GM19452 (cell line): ENCODE data around the gene HBS1L.

Experiments used
- ATAC-seq: cut with Tn5 transposase; IDR thresholded peaks from one replicate; pipeline ENCODE4 v1.9.1; 2021; ENCODE audit not compliant: unreplicated experiment

The HBS1L gene

DNA sequence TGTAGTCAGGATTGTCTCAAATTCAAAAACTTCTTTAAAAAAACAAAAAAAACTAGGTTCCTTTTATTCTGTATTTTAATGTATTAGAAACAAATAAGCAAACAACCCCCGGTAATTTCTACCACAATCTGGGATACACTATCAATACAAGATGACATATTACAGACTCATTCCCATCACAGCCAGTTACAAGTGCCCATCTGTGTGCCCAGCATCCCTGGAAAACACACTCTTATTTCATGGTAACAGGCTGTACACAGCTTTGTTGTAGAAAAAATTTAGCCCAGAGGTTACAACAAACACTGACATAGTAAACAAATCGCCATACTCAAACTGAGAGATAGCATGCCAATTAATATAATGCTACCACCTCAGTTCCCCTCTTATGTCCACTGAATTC lies 16.3 kb downstream of the HBS1L start:
- ATAC-seq = no peak

DNA sequence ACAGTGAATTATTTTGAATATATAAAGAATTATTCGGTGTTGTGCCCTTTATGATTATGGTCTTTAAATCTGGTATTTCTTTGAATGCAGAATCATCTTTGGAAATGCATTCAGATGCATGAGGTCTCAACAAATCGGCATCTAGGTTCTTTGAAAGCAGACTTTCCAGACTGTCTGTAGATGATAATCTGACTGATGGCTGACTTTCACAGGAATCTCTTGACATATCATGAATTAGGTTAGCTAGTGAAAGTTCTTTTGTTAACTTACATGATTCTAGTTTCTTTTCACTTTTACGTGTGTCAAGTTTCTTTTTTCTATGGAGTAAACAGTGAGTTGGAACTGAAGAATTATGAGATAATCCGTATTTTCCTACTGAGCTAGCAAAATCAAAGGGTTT lies 17.1 kb downstream of the HBS1L start:
- no peak for ATAC-seq

DNA sequence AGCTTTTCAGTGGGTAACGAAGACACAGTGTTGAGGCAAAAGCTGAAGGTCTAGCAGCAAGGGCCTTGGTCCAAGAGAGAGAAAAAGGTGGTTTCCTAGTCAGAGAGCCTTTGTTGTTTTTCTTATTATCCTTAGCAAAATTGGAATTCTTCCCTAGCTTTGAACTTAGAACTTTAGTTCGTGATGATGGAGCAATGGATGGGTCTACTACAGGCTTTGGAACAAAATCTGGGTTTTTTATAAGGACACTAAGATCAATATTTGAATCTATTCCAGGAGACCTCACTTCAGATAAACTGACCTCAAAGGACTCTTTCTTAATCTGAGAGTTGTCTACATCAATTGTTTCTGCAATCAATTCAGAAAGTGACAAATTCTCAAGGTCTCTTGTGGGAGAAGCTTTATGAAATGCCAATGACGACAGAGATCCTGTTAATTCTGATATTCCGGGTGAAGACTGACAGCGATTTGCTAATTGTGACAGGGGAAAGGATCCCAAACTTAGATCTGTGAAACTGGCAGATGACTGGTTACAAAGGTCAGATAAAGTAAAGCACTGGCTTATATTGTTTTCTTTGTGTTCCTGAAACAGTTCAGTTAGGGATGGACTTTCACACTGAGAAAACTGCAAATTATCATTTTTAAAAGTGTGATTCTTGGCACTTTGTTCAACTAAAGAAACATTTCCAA lies 17.7 kb downstream of the HBS1L start:
- ATAC-seq = no peak

DNA sequence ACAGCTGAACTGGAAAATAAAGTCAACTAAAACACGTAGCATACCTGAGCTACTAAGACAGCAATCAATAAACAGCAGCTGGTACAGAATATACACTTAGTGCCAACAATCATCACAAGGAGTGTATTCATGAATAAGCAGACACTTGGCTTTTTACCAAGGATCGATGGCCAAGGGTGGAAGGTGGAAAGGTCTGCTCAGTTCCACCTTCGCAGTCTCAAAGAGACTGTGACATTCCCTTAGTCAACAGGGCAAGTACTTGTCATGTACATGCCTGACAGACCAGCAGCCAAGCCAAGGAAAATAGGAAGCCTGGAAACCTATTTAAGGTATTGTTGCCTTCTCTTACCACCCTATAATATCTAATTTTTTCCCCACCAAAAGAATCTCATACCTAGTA lies 21.4 kb downstream of the HBS1L start:
- no peak for ATAC-seq

DNA sequence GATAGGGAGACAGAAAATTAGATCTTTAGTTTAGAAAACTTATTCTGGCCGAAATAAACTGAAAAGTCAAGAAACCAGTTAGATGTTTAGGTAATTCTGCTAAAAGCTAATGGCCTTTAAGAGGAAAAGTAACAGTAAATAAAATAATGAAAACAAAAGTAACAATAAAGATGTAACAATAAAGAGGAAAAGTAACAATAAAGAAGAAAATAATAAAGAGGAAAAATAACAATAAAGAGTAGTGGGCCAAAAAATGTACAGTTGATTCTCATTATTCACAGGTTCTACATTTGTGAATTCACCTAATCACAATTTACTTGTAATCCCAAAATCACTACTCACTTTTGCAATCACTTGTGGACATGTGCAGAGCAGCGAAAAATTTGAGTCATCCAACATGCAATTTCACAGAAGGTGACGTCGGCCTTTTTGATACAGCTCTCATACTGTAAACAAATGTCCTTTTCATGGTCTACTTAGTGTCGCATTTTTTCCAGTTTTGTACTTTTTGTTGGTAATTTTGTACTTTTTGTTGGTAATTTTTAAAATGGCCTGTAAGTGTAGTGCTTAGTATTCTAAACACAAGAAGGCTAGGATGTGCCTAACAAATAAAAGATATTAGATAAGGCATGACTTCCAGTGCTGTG lies 24.0 kb downstream of the HBS1L start:
- no peak for ATAC-seq

DNA sequence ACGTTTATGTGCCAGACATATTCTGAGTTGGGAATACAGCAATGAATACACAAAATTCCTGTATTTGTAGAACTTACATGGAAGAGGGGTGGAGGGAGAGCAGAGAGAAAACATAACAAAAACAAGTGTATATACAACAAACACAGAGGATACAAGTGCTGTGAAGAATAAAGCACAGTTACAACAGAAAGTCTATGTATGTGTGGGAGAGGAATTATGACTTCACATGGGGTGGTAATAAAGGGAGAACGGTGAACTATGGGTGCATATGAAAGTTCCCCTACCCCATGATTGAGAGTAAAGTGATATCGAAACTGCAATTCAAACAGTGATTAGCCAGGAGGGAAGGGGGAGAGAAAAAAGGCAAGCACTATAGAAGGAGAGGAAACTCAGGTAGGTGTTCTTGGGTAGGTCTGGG lies 24.6 kb downstream of the HBS1L start:
- ATAC-seq = peak; percentile 94

DNA sequence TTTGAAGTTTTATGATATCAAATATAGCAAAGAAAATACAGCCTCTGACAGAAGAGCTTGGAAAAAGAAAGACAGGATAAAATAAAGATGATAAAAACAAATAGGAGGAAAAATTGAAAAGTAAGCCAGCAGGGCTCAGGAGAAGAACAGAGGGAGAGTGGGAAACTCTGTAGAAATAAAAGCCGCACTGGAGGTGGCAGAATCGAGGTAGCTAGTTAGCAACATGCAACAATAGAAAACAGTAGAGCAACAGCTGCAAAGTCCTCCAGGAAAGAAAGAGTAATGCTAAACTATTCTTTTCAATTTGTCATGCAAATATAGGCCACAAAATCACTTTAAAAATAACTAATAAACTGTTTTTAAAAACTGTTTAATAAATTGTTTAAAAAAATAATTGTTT lies 28.8 kb downstream of the HBS1L start:
- ATAC-seq = no peak

DNA sequence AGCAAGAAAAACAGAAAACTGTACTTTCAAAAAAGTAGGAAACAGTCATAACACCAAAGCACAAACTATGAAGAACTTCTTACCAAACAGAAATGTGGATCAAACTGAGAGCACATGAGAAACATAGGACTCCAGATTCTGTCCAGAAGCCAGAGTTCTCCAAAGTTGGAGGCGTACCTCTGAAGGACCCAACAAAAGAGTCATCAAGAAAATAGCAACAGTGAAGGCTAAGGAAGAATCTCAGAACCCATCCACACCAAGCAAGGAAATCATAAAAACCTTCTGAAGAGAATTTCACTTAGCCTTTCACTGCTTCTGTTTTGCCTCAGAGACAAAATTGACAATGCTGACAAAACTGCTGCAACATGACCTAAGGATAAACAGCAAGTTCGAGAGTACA lies 29.4 kb downstream of the HBS1L start:
- ATAC-seq = no peak

DNA sequence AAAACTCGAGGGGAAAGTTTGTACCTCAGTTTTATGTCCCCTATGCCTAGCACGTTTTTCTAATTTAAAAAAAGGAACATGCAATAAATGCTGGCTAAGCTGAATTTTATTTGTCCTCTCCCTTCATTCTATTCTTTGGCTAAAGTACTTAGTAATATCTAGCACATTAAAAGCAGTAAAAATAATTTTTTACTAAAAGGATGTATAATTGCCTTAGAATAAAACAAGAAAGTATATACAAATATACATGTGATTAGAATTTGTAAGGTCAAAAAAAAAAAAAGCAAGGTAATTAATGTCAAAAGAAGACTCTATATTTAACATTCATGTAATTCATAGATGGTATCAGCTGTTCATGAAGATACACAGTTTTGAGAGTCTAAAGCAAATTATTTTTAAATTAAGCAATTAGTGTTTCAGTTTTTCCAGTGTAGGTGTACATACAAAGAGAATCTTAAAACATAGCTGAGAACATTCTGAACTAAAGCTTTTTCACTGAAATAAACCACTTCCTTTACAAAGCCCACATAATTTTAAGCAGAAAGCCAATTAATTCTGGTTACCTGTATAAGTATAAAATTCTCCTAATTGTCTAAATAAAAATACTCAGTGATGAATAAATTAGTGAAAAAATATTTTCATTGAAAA lies 32.4 kb downstream of the HBS1L start:
- no peak for ATAC-seq

DNA sequence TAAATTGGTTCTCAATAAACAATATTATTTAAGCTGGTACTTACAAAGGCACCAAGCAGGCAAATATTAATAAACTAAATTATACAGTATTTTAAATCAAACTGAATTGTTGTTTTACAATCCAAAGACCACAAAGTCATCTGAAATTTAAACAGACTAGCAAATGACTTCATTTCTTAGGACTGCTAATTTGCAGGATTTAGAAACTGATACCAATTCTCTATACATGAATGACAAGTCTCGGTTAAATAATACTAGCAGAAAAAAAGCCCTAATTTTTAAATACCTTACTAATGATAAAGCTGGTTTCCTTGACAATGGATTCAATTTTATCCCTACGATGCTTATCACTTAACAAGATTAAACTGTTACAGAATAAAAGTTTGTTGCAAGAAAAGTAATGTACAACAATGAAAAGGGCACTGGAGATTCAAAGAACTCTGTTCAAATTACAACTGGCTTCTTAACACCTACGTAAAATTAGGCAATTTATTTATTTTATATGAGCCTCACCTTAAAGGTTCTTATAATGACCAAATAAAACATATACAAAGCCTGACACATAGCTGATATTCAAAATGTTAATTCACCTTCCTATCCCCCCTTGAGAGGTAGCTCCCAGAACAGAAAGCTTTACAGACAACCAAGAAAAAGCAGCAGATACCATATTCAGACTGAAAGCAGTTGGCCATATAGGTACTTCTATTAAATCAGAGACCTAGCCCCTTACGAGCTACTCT lies 33.1 kb downstream of the HBS1L start:
- peak; percentile 66 for ATAC-seq

DNA sequence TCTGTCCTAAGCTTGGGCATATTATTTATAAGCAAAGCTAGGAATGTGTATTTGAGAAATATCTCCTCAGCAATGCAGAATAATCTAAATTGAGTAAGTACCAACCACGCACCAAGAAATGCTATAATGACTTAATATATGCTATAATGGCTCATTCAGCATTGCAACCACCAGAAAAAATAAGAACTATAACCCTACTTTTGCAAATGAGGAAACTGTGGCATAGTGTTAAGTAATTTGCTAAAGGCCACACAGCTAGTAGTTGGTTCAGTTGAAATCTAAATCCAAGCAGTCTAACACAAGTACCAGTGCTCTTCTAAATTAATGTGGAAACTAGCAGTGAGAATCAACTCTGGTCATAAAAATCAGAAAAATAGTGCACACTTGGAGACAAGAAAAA lies 35.7 kb downstream of the HBS1L start:
- ATAC-seq = no peak

DNA sequence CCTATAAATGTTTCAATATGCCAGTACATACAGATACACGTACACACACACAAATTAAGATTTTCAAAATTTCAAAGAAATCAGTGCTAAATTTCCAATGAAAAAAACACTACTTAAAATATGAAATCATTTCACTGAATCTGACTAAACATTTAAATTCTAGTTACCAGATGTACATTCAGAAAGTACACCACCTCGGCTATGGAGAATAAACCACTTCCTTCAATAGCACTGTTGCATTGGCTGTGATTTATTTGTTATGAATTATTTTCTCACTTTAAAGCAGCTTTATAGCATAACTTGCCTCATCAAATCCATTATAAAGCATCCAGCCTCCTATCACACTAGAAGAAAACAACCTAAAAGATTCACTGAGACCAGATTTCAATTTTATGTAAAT lies 36.6 kb downstream of the HBS1L start:
- ATAC-seq = no peak

DNA sequence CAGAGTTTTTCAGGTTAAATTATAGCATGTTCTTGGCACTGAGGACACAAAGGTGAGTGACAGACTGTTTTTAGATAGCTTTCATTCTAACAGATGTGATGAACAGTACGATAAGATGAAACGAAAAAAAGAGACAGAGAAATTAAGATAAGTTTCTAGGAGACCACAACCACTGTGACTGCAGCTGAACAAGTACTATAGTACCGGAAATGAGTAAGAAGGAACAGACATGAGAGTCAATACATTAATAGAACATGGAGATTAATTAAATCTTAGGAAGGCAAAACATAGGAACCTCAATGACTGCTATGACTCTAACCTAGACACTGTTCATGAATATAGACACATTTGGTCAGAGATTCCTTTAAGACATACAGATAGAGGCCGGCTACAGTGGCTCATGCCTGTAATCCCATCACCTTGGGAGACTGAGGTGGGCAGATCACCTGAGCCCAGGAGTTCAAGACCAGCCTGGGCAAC lies 40.2 kb downstream of the HBS1L start:
- peak; percentile 89 for ATAC-seq

DNA sequence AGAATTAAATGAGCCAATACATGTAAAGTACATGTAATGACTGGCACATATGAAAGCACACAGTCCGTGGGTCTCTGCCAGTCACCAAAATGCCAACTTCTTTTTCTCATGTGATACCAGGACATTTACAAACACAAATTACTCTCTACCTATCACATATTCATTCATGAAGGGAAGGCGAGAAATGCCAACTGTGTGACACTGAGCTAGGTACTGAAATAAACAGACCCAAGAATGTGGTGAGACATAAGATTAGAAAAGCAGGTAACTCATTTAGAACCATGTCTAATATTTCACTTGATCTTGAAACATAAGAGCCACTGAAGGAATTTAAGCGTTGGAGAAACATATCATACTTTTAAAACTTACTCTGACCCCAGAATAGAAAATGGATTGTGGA lies 41.4 kb downstream of the HBS1L start:
- no peak for ATAC-seq

DNA sequence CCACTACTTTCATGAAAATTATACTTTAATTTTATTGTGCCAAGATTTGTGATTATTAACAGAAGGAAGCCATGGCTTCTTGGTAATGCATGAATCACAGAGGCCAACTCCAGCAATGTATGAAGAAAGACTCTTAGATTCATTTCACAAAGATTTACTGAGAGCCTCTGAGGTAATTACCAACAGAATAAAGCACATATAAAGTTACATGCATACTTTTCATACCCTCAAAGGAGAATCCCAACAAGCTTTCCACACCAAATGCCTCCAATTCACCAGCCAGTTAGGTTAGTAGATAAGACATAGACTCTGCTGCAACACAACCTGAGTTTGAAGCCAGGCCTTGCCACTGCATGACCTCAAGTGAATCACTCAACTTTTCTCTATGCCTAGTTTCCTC lies 41.9 kb downstream of the HBS1L start:
- ATAC-seq = no peak

DNA sequence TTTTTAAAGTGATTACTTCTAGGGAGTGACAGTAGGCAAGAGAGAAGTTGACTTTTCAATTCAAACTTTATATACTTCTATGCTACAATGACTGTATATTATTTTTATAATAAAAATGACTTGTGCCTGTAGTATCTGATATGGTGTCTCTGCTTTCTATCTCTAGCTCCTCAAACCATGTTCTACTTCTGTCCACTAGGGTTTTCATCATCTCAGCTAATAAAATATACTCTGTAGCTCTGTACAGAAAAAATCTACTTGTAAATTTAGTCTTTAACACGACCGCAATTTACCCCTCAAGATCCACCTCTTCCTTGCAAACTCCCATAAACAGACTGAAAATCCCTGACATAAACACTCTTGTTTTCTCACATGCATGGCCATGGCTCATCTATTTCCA lies 42.3 kb downstream of the HBS1L start:
- no peak for ATAC-seq

DNA sequence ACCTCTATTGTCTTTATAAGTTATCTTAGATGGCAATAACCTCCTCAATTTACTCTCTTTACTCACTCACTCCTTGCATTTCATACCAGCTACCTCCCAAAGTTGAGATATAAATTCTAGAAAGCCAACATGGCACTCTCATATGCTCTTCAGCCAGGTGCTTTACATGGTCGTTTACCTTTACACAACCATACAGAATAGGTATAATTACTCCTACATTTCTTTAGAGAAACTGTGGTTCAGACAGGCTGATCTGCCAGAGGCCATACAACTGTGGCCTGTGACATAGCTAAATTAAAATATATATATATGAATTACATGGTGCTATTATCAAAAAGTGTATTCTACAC lies 45.7 kb downstream of the HBS1L start:
- no peak for ATAC-seq

DNA sequence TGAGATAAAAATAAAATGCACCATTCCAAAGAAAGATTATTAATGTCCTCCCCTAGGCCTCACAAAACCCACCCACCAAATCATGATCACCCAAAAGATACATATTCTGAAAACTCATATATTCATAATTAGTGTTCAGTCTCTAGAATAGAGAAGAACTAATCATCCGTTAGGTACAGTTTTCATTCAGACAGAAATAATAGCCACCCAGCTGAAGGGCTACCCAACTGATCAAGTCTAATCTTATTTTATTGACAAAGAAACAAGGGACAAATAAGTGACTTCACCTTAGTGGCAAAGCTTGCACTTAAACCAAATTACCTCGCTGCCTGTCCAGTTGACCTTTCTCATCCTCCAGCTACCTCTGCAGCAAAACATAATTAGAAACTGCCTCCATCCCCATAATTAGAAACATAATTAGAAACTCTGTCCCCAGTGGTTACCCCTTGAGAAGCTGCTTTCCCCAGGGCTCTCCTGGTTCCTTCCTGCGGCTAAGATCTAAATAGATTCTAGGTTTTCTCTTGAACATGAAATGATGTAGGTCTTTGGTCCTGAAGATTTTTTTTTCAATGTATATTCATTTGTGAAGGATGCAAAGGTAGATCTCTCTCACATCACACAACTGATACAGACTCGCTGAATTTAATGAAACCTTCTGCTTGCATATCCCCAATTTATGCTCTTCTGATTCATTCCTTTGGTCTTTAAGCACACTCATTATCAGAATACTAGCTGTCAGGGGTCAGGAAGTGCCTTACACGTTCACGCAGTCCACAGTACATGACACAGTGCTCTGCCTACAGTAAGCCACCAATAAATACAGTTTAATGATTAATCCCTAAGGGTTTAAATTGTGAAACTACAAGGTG lies 46.3 kb downstream of the HBS1L start:
- peak; percentile 96 for ATAC-seq

DNA sequence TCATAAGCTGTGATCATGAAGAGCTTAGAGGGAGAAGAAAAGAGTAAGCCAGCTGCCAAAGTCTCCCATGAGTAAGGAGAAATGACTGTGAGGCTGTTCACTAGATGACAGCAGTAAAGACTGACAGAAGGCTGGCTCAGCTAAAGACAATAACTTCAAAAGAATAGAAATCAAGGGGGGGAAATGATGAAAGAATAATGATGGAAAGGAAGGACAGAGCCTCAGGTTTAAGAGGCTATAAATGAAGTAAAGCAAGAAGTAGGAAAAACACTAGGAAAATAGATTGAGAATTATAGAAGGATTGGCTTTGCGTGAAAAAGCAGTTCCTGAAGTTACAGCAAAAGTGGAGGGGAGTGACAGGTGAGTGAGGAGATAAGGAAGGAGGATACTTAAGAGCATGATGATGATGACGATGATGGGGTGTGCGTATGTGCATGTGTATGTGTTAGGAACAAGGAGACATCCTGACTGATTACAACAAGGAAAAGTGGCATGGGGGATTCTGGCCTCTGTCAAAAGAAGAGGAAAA lies 48.2 kb downstream of the HBS1L start:
- no peak for ATAC-seq

DNA sequence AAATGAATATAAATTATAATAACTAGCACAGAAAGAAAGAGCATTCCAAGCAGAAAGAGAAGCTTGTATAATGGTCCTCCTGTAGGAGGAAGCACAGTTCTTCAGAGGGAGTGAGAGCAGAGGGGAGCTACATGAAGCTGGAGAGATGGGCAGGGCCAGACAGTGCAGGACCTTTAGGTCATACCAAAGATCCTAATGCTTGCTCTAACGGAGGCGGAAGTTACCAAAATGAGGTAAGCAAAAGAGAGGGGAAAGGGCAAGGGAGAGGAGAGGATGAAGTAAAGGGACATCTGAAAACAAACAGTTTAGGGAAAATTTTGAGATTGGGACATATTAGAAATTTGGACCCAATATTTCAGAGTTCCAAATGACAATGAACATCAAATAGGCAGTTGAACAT lies 50.2 kb downstream of the HBS1L start:
- no peak for ATAC-seq
